Mesenchymal stem cell (in vitro differentiated cells and primary cell): ENCODE measurements around the gene MRNIP.

Experiments used
- DNase-seq: peaks from one replicate; pipeline ENCODE4 v3.0.0-alpha.2; 2013
- H2AFZ ChIP-seq: one replicate; pipeline ENCODE4 v1.6.1; 2013; ENCODE audit warnings: low read depth, mild to moderate bottlenecking, control low read depth, inconsistent platforms, low read length, moderate library complexity
- H2AK5ac ChIP-seq: 2 replicates; pipeline ENCODE4 v1.6.1; 2013; ENCODE audit warnings: low read length, moderate library complexity, mild to moderate bottlenecking, inconsistent platforms; ENCODE audit not compliant: severe bottlenecking
- H2BK120ac ChIP-seq: one replicate; pipeline ENCODE4 v1.6.1; 2013; ENCODE audit warnings: low read depth, mild to moderate bottlenecking, inconsistent platforms, low read length, moderate library complexity
- H2BK12ac ChIP-seq, 2 experiments: one replicate each; pipeline ENCODE4 v1.6.1; 2013; ENCODE audit warnings: inconsistent platforms in 2 of 2, low read length in 2 of 2, mild to moderate bottlenecking in 2 of 2, moderate library complexity in 2 of 2, control low read depth in 1 of 2
- H2BK15ac ChIP-seq: one replicate; pipeline ENCODE4 v1.6.1; 2013; ENCODE audit warnings: mild to moderate bottlenecking, low read depth, inconsistent platforms; ENCODE audit not compliant: poor library complexity, severe bottlenecking
- H2BK5ac ChIP-seq: 2 replicates; pipeline ENCODE4 v1.6.1; 2013; ENCODE audit warnings: low read depth, mild to moderate bottlenecking, low read length, control low read depth, inconsistent platforms; ENCODE audit not compliant: poor library complexity, severe bottlenecking
- H3K14ac ChIP-seq, 2 experiments: one replicate each; pipeline ENCODE4 v1.6.1; 2013; ENCODE audit warnings: inconsistent platforms in 2 of 2, low read length in 2 of 2, control low read depth in 1 of 2, mild to moderate bottlenecking in 1 of 2, moderate library complexity in 1 of 2
- H3K18ac ChIP-seq, 2 experiments: one replicate each; pipeline ENCODE4 v1.6.1; 2013; ENCODE audit warnings: inconsistent platforms in 2 of 2, low read length in 2 of 2, control low read depth in 1 of 2, low read depth in 1 of 2, mild to moderate bottlenecking in 1 of 2
- H3K23ac ChIP-seq, 2 experiments: one replicate each; pipeline ENCODE4 v1.6.1; 2013; ENCODE audit warnings: inconsistent platforms in 2 of 2, low read length in 2 of 2, mild to moderate bottlenecking in 2 of 2, moderate library complexity in 2 of 2, control low read depth in 1 of 2
- H3K27ac ChIP-seq: 2 replicates; pipeline ENCODE4 v1.5.1; 2013; ENCODE audit warnings: mild to moderate bottlenecking, moderate library complexity, low read length, control low read depth, inconsistent platforms; ENCODE audit not compliant: poor library complexity, severe bottlenecking
- H3K27me3 ChIP-seq, 2 experiments: 2 replicates each; pipeline versions ENCODE4 v1.6.1 to v1.7.0; 2013; ENCODE audit warnings: low read length in 2 of 2, mild to moderate bottlenecking in 2 of 2, moderate library complexity in 2 of 2, control low read depth in 1 of 2, inconsistent platforms in 1 of 2; ENCODE audit not compliant: control insufficient read depth in 1 of 2, insufficient read depth in 1 of 2
- H3K36me3 ChIP-seq, 2 experiments: 2 replicates each; pipeline versions ENCODE4 v1.6.1 to v1.7.0; 2013; ENCODE audit warnings: low read length in 2 of 2, control low read depth in 1 of 2, inconsistent platforms in 1 of 2, low read depth in 1 of 2, mild to moderate bottlenecking in 1 of 2; ENCODE audit not compliant: insufficient read depth in 2 of 2, control insufficient read depth in 1 of 2
- H3K4ac ChIP-seq, 2 experiments: one replicate each; pipeline ENCODE4 v1.6.1; 2013; ENCODE audit warnings: inconsistent platforms in 2 of 2, low read length in 2 of 2, mild to moderate bottlenecking in 2 of 2, moderate library complexity in 2 of 2, control low read depth in 1 of 2, low read depth in 1 of 2
- H3K4me1 ChIP-seq: 2 replicates; pipeline ENCODE4 v1.6.1; 2013; ENCODE audit warnings: low read depth, low read length, control low read depth; ENCODE audit not compliant: control insufficient read depth, insufficient read depth
- H3K4me2 ChIP-seq: 2 replicates; pipeline ENCODE4 v1.6.1; 2013; ENCODE audit warnings: low read length, mild to moderate bottlenecking, inconsistent platforms; ENCODE audit not compliant: poor library complexity, severe bottlenecking
- H3K4me3 ChIP-seq, 2 experiments: 2 replicates each; pipeline versions ENCODE4 v1.5.1 to v1.7.0; 2013; ENCODE audit warnings: low read length in 2 of 2, mild to moderate bottlenecking in 2 of 2, control low read depth in 1 of 2, low read depth in 1 of 2; ENCODE audit not compliant: insufficient read depth in 1 of 2
- H3K79me1 ChIP-seq: replicated peaks from 2 replicates; pipeline ENCODE4 v1.6.1; 2013; ENCODE audit warnings: mild to moderate bottlenecking, control low read depth, low read length, inconsistent platforms; ENCODE audit not compliant: poor library complexity, severe bottlenecking
- H3K9ac ChIP-seq: 2 replicates; pipeline ENCODE4 v1.7.0; 2013; ENCODE audit warnings: mild to moderate bottlenecking, low read length, moderate library complexity
- H3K9me3 ChIP-seq: 2 replicates; pipeline ENCODE4 v1.7.0; 2013; ENCODE audit warnings: mild to moderate bottlenecking, low read length; ENCODE audit not compliant: control insufficient read depth
- H4K8ac ChIP-seq: one replicate; pipeline ENCODE4 v1.6.1; 2013; ENCODE audit warnings: inconsistent platforms, mild to moderate bottlenecking, low read length, moderate library complexity
- H4K91ac ChIP-seq: one replicate; pipeline ENCODE4 v1.6.1; 2013; ENCODE audit warnings: mild to moderate bottlenecking, low read length, inconsistent platforms
- WGBS: methylation state at CpG from one replicate; pipeline ENCODE4 v1.1.7; 2013; ENCODE audit warnings: mixed read lengths; 5-methylcytosine and 5-hydroxymethylcytosine counted together

Gene MRNIP

DNA sequence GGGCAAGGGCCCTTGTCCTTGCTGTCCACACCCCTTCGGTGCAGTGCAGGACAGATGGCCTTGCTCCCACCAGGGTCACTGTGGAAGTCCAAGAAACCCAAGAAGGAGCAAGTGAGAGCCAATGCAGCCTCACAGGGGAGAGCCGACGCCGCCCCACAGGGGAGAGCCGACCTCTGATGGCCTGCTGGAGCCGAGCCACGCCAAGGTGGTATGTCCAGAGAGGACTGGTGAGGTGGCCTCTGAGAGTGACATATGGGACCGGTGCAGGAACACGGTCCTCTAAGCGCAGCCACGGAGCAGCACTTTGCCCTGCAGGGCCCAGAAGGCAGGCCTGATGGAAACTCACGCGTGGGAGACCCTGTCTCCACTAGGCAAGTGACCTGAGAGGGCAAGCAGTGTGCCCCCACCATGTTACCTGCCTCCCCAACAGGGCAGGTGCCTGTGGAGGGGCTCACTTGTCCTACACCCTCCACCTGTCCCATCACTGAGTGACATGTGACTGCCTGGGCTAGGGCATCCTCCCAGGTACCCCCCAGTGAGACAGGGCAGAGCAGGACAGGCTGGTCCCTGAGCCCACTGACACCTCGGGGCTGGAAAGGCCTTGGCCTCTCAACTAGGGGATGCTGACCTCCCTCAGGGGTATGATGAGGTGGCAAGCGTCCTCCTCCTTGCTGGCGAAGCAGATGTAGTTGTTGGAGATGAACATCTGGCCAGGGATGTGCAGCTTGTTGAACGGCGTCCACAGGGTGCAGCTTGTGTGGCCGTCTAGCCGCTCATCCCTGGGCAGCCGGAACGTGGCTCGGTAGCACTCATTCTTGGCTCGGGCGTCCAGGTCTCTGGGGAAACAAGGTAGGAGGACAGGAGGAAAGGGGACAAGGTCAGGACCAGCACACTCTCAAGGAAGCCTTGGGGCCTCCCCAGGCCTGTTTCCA lies 32.4 kb upstream of the MRNIP start:
- Histone ChIP-seq H2AFZ (no peak overlapping the region), H2BK12ac (no peak overlapping the region), H2BK120ac (no peak overlapping the region), H3K27ac (no peak overlapping the region), H3K18ac (no peak overlapping the region), H3K9me3 (no peaks in the 10 kb centered on the region), H3K4me1 (no peaks in the 10 kb centered on the region), H2AK5ac (no peak overlapping the region), H2BK5ac (no peak overlapping the region), H3K4ac (no peak overlapping the region), H2BK15ac (no peak overlapping the region), H3K4me3 (no peak overlapping the region), H3K9ac (no peak overlapping the region), H3K36me3 (peaks cover 88 to 96% of the 10 kb centered on the region in 2 experiments), H3K79me1 (peaks cover 26% of the 10 kb centered on the region), H3K4me2 (no peak overlapping the region), H4K8ac (no peak overlapping the region), H3K27me3 (no peaks in the 10 kb centered on the region), H4K91ac (no peak overlapping the region), H3K23ac (no peak overlapping the region), H3K14ac (no peak overlapping the region)
- DNase-seq = no peak
- 98% methylated on average over 25 of the region's 25 CpGs for WGBS

DNA sequence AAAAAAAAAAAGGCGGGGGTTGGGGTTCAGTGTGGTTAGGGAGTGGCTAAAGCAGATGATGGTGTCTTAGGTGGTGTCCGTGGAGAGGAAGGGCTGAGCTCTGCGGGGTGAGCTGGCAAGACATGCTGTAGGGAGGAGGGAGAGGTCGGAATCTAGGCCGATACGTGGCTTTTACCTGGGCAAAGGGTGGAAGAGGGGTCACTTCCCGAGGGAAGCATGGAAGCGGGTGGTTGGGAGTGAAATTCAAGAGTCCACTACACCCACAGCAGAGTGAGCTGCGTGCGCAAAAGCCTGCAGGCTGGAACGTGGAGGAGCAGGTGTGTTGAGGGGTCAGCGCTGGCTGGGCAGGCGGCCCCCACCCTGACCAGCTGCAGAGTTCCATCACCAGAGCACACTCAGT lies 31.3 kb upstream of the MRNIP start:
- Histone ChIP-seq H3K27me3 (no peaks in the 10 kb centered on the region), H3K9ac (no peak overlapping the region), H2BK5ac (no peak overlapping the region), H3K4ac (no peak overlapping the region), H2BK12ac (no peak overlapping the region), H3K79me1 (peaks cover 31% of the 10 kb centered on the region), H3K18ac (no peak overlapping the region), H3K9me3 (peaks cover 2% of the 10 kb centered on the region), H2BK120ac (no peak overlapping the region), H2AFZ (no peak overlapping the region), H3K36me3 (peaks cover 92 to 95% of the 10 kb centered on the region in 2 experiments), H2BK15ac (no peak overlapping the region), H3K4me3 (no peak overlapping the region), H3K14ac (no peak overlapping the region), H4K8ac (no peak overlapping the region), H3K4me1 (no peaks in the 10 kb centered on the region), H4K91ac (no peak overlapping the region), H3K23ac (no peak overlapping the region), H3K4me2 (no peak overlapping the region), H3K27ac (no peak overlapping the region), H2AK5ac (no peak overlapping the region)
- DNase-seq = no peak
- 94% methylated on average over 12 of the region's 13 CpGs for WGBS

DNA sequence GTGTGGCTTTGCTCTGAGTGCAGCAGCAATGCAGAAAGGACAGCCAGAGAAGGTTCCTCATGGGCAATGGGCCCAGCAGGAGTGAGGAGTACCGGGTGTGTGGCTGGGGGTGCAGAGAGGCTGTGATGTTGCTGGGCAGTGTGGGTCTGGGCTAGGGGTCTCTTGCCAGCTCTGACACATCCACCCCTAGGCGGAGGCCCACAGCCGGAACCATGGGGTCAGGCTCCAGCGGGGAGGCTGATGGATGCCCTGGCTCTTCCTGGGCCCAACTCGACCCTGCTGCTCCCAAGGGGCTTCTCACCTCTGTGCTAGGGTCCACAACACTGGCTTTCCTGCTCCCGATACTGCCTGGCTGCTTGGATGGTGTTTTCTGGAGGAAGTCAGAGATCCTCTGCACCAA lies 29.2 kb upstream of the MRNIP start:
- no peak overlapping the region for H3K23ac ChIP-seq
- peaks cover 85 to 96% of the 10 kb centered on the region in 2 experiments for H3K36me3 ChIP-seq
- no peak overlapping the region for H4K8ac ChIP-seq
- no peak overlapping the region for H2BK12ac ChIP-seq
- H2BK120ac ChIP-seq = no peak overlapping the region
- H3K14ac ChIP-seq = no peak overlapping the region
- H3K27ac ChIP-seq = no peak overlapping the region
- H4K91ac ChIP-seq = no peak overlapping the region
- no peak overlapping the region for H2AK5ac ChIP-seq
- DNase-seq = no peak
- no peaks in the 10 kb centered on the region for H3K4me1 ChIP-seq
- no peak overlapping the region for H3K4me3 ChIP-seq
- H3K9ac ChIP-seq = no peak overlapping the region
- H3K4me2 ChIP-seq = no peak overlapping the region
- 98% methylated on average over 6 of the region's 6 CpGs for WGBS
- H3K79me1 ChIP-seq = peaks cover 29% of the 10 kb centered on the region
- H3K27me3 ChIP-seq = no peaks in the 10 kb centered on the region
- H3K4ac ChIP-seq = no peak overlapping the region
- H2AFZ ChIP-seq = no peak overlapping the region
- H2BK15ac ChIP-seq = no peak overlapping the region
- H3K9me3 ChIP-seq = peaks cover 23% of the 10 kb centered on the region
- H3K18ac ChIP-seq = no peak overlapping the region
- no peak overlapping the region for H2BK5ac ChIP-seq

DNA sequence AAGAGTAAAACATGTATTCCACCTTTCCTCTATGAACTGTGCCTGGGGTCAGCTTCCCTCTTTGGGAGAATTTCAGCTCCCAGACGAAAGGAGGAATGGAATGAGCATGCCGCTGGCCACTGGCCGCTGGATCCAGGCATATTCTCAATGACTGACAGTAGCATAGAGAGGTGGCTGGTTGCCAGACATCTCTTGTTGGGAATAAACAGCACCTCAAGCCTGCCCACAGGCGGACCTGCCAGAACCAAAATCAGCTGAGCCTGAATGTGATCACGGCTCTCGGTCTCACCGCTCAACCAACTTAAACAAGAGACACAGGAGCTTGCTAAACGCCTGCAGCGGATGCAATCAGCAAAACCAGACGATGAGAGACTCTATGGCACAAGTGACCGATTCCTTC lies 28.5 kb upstream of the MRNIP start:
- H2BK15ac ChIP-seq = no peak overlapping the region
- 98% methylated on average over 11 of the region's 11 CpGs for WGBS
- peaks cover 29% of the 10 kb centered on the region for H3K79me1 ChIP-seq
- H3K14ac ChIP-seq = no peak overlapping the region
- no peak overlapping the region for H3K4me2 ChIP-seq
- H2BK5ac ChIP-seq = no peak overlapping the region
- no peaks in the 10 kb centered on the region for H3K4me1 ChIP-seq
- H2AK5ac ChIP-seq = no peak overlapping the region
- no peak overlapping the region for H3K9ac ChIP-seq
- H3K4me3 ChIP-seq = no peak overlapping the region
- no peak overlapping the region for H4K8ac ChIP-seq
- H3K9me3 ChIP-seq = peaks cover 30% of the 10 kb centered on the region
- no peak overlapping the region for H2AFZ ChIP-seq
- H3K36me3 ChIP-seq = peaks cover 82 to 96% of the 10 kb centered on the region in 2 experiments
- H3K4ac ChIP-seq = no peak overlapping the region
- no peak overlapping the region for H4K91ac ChIP-seq
- no peak overlapping the region for H3K27ac ChIP-seq
- no peak overlapping the region for H2BK120ac ChIP-seq
- H3K18ac ChIP-seq = no peak overlapping the region
- no peaks in the 10 kb centered on the region for H3K27me3 ChIP-seq
- no peak overlapping the region for H2BK12ac ChIP-seq
- H3K23ac ChIP-seq = no peak overlapping the region
- no peak for DNase-seq
